GM18519 (cell line): ENCODE measurements around the gene MYLK4.

ENCODE experiments used
- ATAC-seq: cut with Tn5 transposase; IDR thresholded peaks from one replicate; pipeline ENCODE4 v1.9.1; 2021; ENCODE audit warnings: mild to moderate bottlenecking, moderate library complexity; ENCODE audit not compliant: unreplicated experiment, low FRiP score

Gene MYLK4

DNA sequence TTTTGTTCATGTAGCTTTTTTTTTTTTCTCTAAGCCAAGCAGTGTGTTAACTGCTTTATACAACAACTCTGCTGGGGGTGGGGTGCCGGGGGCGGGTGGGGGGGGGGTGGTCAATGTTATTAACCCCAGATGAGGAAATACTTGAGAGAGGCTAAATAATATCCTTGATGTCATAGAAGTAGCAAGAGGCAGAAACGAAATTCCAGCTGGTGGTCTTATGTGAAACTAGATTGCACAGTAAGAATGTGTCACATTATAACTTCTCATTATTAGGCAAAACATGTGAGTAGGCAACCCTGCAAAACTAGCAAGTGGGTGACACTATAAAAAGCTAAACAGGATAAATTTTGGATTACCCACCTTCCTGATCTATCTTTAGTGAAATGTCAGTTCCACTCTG lies 12.8 kb downstream of the MYLK4 start:
- no peak for ATAC-seq

DNA sequence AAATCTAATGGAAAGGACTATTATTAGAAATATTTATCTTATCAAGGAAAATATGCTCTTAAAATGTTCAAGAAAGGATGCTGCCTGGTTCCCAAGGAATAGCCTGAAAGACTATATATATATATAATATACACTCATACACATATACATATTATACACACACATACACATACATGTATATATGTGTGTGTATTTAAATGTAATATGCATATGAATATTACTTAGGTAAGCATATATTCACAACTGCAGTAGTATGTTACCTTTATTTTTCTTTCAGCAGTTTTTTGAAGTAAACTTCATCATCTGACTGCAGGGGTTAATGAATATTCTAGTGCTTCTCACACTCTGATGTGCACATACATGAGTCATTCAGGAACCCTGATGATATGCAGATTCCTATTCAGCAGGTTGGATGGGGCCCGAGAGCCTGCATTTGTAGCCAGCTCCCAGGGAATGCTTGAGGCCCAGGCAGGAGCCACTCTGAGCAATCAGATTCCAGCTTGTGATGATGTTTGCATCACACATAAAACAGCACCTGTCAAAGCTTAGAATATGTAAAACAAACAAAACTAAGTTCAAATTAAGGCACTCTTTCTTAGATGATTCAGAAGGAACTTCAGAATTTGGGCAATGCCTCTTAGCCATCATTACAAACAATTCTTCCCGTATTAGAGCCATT lies 16.1 kb downstream of the MYLK4 start:
- ATAC-seq: no peak

DNA sequence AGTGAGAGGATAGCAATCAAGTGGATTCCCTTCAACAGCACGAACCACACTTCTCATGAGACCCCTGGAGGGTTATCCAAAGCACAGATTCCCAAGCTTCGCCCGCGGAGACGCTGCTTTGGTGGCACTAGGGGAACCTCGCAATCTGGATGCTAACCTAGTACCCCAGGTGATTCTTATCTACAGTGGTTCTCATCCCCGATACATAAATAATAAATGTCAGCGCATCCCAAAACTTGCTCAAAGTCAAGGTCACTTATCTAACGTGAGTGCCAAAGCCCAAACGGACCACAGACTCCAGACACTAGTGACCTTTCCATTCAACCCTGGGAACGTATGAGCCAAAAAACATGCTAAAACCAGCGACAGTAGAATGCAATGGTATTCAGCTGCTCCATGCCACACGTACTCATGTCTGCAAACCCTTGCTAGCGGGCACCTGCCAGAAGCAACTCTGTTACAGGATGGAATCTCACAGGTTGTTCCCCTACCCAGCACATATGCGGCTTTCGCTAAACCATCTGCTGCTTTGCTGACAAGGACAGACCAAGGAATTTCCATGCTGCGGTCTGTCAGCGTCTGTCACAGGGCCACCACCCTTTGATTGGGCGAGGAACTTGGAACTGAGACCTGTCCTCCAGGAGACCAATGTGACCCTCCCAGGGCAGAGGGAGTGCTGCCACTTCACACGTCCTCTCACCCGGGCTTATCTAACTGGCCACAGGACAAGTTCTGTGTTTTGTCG lies 16.8 kb downstream of the MYLK4 start:
- no peak for ATAC-seq

DNA sequence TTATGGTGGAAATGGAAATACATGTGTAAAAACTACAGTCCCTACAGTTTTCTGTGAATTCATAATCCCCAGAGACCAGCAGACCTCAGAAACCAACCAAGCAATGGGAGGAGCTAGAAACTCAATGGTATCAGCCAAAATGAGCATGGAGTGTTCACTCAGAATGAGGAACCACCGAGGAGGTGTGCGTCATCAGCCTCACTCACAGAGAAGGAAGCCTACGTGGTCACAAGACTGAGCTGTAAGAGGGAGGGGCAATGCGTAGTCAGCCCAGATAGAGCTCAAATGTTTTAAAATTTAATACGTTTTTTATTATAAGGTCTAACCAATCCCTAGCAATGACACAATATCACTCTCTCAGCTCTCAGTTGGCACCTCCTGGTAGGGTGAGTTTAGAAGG lies 17.4 kb downstream of the MYLK4 start:
- peak; percentile 88 for ATAC-seq

DNA sequence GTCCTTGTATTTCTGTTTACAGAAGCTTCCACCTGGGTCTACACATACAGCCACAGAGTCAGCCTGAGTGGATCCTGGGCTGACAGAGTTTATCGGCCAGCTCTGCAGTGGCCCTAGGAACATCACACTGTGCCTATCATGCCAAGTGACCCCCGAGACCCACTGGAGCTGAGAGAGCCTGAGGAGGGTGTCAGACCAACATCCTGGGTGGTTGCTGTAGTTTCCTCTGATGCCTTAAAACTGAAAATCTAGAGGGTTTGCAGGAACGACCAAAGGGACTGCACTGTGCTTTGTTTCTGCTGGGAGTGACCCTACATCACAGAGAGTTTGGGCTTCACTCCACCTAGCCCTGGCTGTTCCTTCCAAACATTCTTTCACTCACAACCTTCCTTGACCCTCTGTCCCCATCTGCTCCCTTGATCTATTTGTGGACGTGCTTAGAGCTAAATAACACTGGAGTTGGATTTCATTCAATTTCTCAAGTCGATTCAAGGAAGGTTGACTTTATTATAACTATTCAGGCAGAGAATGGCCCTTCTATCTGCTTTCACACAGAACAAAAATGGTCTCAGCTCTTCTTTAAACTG lies 18.1 kb downstream of the MYLK4 start:
- ATAC-seq: no peak

DNA sequence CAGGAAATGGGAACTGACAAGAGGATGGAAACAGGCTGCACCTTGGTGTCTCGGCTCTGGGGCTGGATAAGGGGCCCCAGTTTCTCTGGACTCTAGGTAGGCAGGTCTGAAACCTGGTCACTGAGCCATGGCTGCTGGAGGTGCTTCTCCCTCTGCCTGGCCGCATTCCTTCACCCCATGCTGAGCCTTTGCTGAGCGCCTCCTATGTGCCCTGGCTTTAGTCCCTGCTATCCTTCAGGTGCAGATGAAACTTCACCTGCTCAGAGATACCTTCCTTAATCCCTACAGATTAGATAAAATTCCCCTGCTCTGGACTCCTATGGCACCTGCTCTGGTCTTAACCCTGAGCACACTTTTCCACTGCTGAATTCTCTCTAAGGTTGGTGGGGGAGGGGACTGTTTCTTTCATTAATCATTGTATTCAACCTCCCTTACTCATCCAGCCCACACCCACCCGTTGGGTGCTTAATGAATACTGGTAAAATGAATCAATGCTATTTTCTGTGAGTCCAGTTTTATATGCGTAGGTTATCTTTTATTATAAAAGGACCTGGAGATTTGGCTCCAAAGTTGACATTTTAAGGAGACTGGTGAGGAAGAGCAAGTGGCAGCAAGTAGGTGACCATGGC lies 19.3 kb downstream of the MYLK4 start:
- no peak for ATAC-seq

DNA sequence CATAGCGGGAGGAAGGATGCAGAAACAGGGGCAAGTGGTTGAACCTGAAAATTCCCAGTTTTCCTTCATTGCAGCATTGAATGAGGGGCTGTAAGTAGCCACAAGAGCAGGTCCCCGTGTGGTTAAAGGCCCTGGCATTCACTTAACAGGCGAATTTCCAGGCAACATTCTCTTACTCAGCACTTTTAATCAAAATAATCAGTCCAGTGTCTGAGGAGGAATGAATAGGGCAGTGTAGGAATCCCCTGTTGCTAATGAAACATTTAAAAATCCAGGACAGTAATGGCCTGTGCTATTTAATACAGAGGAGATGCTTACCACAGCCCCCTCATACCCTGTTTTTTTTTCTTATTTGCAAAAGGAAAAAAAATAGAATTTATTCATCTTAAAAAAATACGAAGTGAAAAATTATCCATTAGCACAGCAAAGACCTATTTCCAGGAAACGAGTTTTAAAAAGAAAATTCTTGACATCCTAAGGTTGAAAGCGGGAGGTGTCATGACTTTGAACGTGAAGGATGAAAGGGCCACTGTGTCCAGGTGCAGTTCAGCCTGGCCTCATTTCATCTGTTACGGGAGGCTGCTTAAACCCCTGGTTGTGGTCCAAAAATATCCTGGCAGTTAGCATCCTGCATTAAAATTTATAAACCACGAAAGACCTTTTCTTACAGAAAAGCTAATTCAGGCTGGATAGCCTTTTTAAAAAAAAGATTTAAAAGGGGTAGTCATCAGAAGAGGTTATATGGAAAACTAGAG lies 20.2 kb downstream of the MYLK4 start:
- no peak for ATAC-seq

DNA sequence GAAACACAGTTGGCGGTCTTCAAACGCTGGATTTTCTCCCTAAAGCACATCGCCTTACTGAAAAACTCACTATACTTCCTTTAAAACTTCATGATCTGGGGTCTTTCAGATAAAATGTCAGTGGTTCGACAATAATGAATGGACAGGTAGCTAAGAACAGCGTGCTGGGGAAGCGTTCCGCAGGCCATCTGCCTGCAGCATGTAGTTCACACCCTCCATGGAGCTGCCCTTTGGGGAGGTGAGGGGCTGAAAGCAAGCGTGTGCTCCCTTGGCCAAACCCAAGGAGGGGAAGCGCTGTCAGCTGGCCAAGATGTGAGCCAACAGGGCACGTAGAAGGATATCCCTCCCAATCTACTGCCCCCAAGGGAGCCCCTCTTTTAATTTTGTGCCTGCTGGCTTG lies 20.8 kb downstream of the MYLK4 start:
- ATAC-seq: no peak

DNA sequence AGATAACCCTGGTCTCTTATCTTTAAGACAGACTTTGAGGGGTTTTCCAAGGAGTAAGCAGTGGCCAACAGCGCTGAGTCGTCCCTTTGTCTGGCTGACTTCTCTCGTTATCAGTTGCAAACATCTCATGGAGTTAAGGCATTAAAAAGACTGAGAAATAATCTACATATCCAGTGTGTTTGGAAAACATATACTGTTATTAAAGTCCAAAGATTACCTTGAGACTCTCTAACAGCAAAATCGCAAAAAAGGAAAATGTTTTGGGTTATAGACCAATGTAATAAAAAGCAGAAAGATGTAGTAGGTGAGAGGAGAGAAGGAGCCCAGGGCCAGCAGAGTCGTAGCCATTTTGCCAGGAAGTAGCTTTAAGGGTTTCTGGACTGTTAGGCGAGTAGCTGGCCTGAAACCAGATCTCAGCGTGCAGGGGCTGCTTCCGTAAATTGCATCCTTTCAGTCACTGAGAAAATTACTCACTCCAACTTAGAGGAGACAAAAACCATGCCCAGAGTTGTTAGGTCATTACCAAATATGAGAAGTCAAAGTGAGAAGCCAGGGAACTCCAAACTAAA lies 24.6 kb downstream of the MYLK4 start:
- ATAC-seq: no peak

DNA sequence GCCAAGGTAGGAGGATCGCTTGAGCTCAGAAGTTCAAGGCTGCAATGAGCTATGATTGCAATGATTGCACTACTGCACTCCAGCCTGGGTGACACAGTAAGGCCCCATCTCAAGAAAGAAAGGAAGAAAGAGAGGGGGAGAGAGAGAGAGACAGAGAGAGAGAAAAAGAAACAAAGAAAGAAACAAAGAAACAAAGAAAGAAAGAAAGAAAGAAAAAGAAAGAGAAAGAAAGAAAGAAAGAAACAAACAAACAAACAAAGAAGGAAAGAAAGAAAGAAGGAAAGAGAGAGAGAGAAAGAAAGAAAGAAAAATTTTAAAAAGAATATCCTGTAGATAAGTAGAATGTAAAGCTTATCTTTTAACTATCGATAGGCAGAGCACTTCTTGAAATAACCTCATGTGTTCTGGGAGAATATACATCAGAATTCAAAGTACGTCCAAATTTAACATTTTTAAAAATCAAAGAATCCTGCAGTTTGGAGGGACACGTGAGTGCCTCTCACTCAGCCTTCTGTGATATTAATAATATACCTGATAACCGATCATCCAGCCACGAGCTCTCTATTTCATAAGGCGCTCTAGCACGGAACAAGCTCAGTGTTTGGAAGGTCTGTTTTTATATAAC lies 25.2 kb downstream of the MYLK4 start:
- ATAC-seq: no peak

DNA sequence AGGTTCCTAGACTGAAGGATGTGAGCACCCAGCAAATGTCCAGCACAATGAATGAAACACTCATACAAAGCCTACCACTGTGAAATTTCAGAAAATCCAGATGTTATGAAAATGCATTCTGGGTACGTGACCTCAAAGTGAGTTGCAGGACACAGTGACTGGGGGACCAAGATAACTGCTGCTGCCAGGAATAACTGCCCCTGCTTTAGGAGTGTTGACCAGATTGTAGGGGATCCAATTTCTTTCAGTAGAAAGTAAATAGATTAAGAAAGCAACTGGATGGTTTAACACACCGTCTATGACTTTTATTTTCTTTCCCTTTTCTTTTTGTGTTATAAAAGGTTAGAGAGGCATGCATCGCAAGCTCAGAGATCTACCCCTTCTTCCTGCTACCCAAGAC lies 29.5 kb downstream of the MYLK4 start:
- no peak for ATAC-seq

DNA sequence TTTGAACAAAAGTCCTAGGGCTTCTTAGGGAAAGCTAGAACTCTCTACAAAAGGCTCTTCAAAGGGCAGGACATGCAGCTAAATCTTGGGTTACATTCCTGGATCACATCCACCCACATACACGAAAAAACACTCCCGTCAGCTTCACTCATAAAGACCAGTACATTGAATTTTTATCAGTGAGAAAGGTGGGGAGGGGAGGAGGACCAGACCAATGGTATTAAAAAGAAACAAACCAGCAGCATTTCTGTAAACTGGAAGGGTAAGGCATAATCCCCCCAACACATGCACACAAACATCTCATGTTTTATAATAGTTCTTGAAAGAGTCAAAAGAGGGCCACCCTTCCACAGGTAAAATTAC lies 31.6 kb downstream of the MYLK4 start:
- ATAC-seq: no peak

DNA sequence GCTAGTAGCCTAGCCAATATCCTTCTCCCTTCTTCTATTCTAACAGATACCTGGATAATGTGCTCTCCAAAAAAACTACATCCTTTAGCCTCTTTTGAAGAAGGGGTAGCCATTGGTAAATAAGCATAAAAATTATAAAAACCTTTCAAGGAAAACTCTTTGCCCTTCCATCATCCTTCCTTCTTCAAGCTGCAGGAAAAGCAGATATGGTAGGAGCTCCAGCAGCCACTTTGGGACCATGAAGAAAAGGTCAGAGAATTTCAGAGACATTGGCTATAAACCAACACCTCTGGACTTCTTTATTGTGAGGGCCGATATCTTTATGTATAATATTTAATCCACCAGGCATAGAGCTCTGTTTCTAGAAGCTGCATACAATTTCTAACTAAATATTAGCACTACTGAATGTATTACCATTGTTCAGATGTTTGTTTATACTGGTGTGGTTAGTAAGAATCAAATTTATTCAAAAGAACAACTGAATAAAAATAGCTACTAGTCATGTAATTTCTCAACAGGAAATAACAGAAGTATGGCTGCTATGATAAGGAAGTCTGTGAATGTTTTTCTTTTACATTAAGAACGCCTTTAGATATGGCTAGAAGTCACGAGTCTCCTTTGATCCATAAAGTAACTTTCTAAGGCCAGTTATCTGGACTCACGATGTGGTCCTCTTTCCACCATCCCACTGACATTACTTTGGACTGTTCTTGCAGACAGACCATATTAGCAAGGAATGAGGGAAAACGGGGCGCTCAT lies 32.2 kb downstream of the MYLK4 start:
- no peak for ATAC-seq

DNA sequence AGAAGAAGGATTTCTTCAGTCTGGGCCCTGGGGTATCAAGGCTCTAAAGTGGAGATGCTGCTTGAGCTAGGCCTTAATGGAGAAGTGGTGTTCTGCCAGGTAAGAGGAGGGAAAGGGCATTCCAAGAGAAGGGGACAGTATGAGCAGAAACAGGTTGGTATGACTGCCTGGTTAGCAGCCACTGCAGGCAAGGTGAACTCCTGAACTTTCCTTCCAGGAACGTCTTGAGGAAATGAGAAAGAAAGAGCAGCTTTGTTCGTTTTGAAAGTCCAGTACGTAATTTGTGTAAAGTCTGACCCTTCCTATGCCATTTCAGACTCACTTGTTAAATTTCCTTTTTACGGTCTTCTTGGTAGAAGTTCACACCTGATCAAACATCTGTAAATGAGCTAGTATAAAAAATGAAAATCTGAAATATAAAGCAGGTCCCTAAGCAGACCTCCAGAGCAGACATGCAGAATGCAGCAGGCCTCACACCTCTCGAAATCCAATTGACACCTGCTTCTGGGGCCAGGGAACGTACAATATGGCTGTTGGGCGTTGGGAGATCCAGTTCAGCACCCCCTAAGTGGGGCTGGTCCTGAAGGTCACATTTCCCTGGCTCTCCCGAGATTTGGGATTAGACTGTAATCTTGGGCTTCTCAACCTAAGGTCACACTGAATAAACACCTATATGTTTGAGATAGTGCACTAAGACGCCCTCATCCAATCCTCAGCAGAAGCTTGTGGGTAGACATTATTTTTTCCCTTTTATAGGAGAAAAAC lies 33.6 kb downstream of the MYLK4 start:
- ATAC-seq: no peak

DNA sequence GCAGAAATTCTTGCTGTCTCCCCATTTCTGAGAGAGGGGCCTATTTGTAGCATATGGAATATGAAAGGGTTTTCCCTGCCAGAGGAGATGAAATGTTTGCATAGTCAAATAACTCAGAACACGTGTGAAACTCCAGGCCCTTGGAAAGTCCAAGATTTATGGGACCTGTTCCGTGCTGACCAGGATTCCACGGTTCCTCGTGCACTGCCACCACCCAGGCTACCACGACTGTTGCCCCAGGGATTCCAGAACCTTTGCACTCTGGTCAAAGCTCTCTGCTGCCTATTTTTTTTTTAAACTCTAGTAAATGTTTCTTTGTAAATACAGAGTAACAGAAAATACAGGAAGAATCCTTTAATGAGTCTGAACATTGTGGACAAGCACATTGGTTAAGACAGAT lies 35.0 kb downstream of the MYLK4 start:
- ATAC-seq: no peak

DNA sequence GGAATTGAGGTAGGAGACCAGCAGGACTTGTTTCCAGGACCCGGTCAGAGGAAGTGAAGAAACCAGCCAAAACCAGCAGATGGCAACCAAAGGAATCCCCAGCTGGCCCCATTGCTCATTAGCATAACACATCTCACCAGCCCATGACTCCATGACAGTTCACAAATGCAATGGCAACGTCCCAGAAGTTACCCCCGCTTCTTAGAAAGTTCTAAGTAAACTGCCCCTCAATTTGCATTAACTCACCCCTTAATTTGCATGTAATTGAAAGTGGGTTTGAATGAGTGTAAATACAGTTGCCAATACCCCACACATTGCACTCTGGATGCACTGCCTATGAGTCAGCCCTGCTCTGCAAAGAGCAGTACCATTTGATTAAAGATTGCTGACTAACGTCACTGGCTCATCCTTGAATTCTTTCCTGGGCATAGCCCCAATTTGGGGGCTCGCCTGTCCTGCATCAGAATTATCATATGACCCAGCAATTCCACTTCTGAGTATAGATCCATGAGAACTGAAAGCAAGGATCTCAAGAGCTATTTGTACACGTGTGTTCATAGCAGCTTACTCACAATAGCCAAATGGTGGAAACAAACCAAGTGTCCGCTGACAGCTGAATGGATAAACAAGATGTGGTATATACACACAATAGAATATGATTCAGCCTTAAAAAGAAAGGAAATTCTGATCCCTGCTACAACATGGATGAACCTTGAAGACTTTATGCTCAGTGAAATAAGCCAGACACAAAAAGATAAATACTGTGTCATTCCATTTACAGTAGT lies 36.4 kb downstream of the MYLK4 start:
- ATAC-seq: no peak

DNA sequence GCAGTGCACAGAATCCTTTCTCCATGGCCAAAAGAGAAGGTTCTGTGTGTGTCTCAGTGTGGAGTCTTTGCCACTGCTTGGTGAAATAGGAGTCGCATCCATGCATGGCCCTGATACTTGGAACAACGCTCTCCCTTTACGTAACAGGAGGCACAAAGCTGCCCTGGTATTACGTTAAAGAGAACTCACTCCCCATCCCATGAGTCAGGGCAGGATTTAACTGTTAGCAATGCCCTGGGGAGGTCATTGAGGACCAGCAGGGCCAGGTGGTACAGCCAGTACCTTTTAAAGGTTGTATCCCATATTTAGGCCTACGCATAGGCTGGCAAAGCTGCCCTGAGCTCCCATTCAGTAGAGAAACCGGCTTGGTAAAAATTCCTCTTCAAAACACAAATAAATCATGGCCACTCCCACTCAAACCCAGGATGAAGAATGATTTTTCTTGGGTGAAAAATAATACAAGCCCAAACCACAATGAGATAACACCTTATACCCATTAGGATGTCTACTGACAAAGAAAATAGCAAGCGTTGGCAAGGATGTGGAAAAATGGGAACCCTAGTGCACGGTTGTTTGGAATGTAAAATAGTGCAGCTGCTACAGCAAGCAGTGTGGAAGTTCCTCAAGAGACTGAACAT lies 37.1 kb downstream of the MYLK4 start:
- ATAC-seq: no peak
